ENCODE measurements around the gene TYR.
"Not testable (repeated sequence)": the region's sequence is repeated elsewhere in the genome, so short reads cannot be mapped to it uniquely, and the experiment has no call there.

Gene TYR

DNA sequence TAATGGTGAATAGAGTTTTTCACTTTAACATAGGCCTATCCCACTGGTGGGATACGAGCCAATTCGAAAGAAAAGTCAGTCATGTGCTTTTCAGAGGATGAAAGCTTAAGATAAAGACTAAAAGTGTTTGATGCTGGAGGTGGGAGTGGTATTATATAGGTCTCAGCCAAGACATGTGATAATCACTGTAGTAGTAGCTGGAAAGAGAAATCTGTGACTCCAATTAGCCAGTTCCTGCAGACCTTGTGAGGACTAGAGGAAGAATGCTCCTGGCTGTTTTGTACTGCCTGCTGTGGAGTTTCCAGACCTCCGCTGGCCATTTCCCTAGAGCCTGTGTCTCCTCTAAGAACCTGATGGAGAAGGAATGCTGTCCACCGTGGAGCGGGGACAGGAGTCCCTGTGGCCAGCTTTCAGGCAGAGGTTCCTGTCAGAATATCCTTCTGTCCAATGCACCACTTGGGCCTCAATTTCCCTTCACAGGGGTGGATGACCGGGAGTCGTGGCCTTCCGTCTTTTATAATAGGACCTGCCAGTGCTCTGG, at the start of gene TYR:
TSS of gene TYR (plus strand) at position 185 of the 541 bp plus-strand sequence. CDS start at position 264, 79 bp downstream.
- DNase-seq (ENCODE audit: low read depth, low spot score), result no peak

DNA sequence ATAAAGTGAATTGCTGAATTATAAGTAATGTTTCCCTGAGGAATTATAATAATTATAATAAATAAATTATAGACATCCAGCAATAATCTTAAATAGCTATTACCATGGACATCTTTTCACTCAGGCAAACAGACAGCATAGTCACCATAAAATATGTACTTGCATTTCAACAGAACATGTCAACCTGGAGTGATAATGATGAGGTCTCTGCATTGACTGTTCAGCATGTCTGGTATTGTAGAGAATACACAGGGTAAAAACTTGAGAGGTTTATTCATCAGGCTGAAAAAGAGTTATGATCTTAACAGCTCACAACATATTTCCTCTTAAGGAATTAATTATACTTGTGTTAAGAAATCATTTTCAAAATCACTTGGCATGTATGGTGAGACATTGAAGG, 41.1 kb upstream of the TYR start:
- no peak for DNase-seq (ENCODE audit: low read depth, low spot score)

DNA sequence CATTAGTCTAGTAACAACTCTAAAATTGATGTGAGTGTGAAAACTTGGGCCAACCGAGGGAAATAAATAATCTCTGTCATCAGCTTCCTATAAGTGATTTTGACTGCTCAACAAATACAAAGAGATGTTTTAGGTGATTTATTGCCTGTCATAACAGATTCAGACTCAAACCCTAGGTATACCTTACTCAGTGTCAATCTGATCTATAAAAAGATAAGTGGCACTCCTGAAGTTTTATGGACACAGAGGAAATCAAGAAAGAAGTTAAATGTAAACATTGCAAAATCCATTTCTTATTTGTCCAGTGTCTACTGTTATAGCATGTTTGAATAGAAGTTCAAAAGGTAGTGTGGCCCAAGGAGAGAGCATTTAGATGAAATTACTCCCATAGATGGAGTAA, 30.4 kb upstream of the TYR start:
- no peak for DNase-seq (ENCODE audit: low read depth, low spot score)

DNA sequence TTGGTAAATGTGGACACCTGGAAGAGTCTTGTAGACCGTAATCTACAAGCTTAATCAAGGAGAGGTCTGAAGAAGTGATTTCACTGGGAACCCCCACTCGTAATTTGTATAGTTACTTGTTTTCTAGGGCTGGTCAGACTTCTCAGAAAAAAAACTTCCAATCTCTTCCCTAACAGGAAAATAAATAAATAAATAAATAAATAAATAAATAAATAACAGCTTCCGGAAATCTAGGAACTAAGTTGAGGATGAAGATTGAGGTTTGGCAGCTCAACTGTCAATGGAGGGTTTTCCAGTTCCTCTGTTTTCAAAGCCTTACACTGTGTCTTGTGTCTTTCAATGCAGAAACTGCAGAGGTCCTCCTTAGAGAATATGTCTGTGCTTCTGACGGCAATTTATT, 17.7 kb upstream of the TYR start:
- DNase-seq (ENCODE audit: low read depth, low spot score), result no peak

DNA sequence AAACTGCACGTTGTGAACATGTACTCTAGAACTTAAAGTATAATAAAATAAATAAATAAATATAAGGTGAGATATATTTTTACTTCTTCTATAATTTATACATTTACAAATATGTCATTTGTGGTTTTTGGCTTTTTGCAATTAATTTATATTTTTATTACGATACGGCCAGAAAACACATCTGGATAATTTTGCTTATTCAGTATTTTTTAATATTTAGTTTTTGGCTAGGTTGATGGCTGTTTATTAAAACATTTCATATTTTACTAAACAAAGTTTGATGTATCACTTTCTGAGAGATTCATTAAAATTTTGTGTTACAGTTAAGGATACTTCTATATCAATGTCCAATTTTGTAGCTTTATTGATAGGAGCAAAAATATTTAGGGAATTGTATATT, 15.7 kb upstream of the TYR start:
- no peak for DNase-seq (ENCODE audit: low read depth, low spot score)

DNA sequence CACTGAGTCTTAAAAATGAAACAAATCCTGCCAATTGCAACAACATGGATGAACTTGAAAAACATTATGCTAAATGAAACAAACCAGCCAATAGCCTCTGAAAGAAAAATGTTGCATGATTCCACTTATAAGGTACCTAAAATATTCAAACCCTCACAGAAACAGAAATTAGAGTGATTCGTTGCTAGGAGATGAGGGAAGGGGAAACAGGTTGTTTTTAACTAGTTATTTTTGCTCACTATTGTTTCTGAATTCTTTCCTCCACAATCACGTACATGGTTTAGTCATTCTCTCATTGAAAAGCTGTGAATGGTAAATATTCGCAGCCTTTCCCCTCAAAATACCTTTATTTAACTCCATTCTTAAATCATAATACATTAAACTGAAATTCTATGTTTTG, 14.0 kb upstream of the TYR start:
- DNase-seq (ENCODE audit: low read depth, low spot score), result no peak

DNA sequence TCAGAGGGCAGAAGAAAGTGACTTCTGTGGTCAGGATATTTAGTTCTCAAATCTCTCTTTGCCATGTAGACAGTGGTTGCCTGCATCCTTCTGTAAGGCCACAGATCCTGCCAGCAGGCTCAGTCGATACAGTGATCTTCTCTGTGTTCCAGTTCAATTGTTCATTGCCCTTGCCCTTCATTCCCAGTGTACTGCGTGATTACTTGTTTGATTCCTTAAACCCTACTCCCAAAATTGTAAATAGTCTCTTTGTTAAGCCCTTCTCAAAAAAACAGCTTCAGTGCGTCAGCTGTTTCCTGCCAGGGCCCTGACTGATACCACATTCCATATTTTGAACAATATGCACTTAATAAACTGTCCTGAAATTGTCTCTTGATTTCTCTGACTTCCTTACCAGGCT, 9.3 kb upstream of the TYR start:
- no peak for DNase-seq (ENCODE audit: low read depth, low spot score)

DNA sequence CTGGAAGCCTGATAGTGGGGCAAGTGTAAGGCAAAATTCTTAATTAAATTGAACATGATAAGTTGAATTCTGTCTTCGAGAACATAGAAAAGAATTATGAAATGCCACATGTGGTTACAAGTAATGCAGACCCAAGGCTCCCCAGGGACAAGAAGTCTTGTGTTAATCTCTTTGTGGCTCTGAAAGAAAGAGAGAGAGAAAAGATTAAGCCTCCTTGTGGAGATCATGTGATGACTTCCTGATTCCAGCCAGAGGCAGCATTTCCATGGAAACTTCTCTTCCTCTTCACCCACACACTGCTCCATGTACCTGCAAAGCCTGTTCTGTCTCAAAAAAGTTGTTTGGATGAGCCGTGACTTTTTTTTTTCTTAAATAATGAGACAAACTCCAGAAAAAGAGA, 1.9 kb upstream of the TYR start:
- DNase-seq (ENCODE audit: low read depth, low spot score), result no peak

DNA sequence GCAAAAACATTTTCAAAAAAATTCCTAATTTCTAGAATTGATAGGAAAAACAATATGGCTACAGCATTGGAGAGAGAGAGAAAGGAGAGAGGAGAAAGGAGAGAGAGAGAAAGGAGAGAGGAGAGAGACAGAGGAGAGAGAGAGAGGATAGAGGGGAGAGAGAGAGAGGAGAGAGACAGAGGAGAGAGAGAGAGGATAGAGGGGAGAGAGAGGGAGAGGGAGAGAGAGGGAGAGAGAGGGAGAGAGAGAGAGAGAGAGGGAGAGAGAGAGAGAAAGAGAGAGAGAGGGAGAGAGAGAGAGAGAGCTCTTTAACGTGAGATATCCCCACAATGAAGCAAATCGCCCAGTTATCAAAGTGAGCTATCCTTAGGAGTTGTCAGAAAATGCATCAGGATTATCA, 737 bp upstream of the TYR start:
- no peak for DNase-seq (ENCODE audit: low read depth, low spot score)

DNA sequence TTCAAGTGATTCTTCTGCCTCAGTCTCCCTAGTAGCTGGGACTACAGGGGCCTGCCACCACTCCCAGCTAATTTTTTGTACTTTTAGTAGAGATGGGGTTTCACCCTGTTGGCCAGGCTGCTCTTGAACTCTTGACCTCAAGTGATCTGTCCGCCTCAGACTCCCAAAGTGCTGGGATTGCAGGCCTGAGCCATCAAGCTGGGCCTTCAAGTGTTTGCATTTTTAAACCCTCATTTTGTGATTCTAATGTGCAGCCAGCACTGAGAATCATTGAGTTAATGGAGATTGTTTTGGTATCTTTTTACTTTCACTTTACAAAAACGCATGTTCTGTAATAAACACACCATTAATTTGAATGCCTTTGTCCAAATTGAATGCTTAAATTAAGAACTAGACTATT, 3.4 kb downstream of the TYR start:
- no peak for DNase-seq (ENCODE audit: low read depth, low spot score)

DNA sequence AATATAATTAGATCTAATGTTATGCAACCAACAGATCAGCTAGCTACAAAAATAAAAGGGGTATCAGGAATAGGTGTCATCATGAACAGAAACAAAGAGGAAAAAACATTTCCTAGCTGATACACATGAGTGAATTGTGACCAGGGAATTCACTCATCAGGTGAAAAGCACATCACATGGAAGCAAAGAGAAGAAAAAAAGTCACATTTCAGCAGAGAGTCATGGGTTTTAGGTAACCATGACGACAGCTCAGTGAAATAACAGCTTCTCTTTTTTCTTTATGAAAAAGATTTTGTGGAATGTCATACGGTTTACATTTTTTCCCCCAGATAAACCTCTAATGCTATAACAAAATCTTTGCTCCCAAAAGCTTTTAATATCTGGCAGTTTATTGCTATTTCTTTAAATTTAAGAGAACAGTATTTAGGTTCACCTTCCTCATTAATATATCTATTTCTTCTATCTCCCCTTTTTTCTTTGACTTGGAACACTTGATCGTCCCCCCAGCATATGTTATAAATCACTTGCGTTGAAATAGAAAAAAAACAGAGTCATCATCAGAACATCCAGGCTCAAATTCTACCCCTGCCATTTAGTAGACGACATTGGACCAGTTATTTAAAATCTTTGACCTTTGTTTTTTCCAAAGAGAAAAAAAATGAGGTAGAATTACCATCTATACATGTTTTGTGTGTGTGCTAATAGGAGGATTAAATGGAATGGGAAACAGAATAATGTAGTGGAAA, 5.3 kb downstream of the TYR start:
- DNase-seq (ENCODE audit: low read depth, low spot score), result no peak

DNA sequence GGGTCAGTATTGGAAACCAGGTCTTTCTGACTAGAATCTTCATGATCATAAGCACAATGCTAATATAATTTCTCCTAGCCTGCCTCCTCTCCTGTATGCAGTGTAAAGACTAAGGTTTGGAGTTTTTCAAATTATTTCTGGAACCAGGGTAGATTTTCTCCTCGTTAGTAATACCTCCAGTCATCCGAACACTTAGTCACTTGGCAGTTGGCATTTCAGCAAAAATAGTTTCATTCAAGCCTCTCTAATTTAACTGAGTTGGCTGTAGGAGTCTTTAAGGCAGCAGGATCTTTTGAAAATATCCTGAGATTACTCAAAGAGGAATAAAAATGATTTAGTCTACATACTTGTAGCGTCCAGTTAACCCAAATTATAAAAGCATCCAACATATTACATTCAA, 6.3 kb downstream of the TYR start:
- no peak for DNase-seq (ENCODE audit: low read depth, low spot score)

DNA sequence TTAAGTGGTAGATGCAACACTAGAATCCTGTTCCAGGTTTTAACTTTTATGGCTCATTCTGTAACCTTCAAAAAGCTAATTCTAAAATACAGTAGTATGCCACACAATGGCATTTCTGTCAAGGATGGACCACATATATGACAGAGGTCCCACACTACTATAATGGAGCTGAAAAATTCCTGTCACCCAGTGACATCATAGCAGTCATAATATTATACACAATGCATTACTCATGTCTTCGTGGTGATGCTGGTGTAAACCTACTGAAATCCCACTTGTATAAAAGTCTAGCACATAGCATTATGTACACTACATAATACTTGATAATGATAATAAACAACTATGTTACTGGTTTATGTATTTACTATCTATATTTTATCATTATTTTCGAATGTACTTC, 12.1 kb downstream of the TYR start:
- no peak for DNase-seq (ENCODE audit: low read depth, low spot score)

DNA sequence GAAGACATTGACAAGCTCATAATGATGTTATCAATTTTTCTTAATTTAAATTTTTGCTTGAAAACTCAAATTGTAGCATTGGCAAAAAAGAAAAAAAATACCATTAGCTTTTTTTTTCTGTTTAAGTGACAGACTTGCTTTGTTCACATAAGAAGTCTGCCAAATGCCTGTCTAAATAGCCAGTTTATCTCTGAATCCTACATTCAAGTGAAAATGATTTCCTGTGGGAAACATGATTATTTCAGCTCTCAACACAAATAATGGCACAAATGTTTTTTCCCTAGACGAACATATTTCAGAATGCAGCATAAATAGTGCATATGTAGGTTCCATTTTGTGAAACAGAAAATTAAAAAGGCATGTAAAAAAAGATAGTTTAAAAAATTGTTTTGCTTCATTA, 23.5 kb downstream of the TYR start:
- DNase-seq (ENCODE audit: low read depth, low spot score), result no peak

DNA sequence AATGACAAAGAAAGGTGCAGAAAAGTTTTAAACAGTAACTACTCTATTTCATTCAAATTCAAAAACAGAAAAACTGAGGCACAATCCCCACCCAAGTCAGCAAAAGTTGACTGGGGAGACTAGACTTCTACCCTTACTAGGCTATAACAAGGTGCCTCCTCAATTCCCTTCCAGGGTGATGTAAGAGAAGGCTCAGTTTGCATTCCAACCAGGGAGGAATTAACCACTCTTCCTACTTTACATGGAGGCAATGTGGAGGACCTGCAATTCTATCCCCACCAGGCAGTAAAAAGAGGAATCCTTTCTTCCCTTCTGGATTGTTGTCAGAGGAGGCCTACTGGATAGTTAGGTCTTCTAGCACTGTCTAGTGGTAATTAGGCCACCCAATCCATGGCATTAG, 26.1 kb downstream of the TYR start:
- DNase-seq (ENCODE audit: low read depth, low spot score), result no peak

DNA sequence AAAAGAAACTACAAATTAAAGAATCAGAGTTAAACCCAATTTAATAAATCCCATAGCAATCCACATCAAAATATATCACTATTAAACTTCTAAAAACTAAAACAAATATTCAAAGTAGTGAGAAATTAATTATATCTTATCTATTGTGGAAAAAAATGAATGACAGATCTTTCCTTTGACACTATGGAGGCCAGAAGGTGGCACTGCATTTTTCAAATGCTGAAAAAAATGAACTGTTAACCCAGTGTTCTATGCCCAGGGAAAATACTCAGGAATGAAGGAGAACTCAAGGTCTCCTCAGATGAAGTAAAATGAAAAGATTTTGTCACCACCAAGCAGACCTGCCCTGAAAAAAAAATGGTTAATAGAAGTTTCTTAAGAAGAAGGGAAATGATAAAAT, 27.7 kb downstream of the TYR start:
- DNase-seq (ENCODE audit: low read depth, low spot score), result no peak

DNA sequence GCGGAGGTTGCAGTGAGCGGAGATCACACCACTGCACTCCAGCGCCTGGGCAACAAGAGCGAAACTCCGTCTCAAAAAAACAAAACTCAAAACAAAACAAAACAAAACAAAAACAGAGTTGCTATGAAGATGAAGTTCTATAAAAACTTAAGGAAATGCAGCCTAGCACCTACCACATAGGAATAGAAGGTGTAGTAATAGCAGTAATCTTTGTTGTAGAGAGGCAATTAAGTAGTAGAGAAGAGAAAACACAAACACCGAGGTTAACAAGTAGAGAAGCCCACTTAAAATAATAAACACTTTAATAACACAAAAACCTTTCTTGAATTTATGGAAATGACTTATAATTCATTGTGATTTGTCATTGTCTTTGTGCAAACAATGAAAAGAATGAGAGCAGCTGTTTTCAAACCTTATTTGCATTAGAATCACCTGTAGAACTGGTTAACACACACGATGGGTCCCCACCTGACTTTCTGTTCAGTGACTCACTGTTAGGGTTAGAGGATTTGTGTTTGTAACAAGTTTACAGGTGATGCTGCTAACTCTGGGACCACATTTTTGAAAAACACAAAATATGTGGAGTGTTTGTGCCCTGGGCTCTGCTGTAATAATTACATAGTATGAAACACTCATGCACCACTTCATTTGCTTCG, 43.1 kb downstream of the TYR start:
- DNase-seq (ENCODE audit: low read depth, low spot score), result no peak

DNA sequence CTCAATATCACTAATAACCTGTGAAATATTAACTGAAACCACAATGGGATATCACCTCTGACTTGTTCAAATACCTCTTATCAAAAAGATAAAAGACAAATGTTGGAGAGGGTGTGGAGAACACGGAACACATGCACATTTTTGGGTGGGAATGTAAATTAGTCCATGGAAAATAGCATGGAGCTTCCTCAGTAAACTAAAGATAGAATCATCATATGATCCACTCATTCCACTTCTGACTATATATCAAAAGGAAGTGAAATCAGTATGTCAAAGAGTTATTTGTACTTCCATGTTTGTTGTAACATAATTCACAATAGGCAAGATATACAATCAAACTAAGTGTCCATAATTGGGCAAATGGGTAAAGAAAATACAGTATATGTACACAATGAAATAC, 57.4 kb downstream of the TYR start:
- DNase-seq (ENCODE audit: low read depth, low spot score), result no peak

DNA sequence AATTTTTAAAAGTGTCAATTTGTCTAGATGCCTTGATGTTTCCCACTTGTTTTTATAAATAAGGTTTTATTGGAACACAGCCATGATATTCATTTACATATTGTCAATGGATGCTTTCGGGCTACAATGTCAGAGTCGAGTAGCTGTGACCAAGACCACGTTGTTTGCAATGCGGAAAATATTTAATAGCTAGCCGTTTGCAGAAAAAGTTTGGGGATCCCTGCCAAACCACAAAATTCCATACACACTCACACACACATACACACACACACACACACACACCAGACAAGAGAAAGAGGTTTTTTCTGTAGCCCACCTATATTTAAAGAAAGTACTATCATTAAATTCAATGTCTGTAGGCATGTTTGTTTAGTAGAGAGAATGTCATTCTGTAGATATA, 58.3 kb downstream of the TYR start:
- DNase-seq (ENCODE audit: low read depth, low spot score), result no peak

DNA sequence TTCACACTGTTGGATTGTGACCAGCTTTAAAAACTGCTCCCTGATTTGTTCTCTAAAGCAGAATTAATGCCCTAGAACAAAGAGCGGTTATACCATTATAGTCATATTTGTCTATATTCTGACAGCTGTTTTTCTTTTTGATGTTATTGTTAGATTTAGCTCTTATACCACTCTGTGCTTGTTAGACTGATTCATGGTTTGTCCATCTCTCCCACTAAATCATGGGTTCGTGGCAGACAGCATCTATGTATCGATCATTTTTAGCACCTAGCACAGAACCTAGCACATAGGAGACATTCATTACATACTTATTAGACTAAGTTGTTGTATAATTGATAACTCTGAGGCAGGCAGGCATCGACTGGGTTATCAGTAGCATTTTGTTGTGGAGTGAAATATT, 69.3 kb downstream of the TYR start:
- DNase-seq (ENCODE audit: low read depth, low spot score), result not testable (repeated sequence)

DNA sequence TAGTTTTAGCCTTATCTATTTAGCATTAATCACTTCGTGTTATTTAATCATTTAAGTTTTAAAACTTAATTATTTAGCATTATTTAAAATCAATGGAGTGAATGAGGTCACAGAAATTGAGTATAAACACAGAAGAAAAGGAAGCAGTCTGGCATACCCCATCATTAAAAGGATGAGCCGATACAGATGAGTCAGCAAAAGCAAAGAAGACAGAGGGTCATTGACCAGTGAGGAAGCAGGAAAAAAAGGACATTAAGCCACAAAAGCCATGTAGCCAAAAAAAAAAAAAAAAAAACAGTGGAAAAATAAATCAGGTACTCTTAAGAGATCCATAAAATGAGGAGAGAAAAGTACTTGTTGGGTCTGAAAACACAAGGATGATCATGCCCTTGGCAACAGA, 71.5 kb downstream of the TYR start:
- no peak for DNase-seq (ENCODE audit: low read depth, low spot score)

DNA sequence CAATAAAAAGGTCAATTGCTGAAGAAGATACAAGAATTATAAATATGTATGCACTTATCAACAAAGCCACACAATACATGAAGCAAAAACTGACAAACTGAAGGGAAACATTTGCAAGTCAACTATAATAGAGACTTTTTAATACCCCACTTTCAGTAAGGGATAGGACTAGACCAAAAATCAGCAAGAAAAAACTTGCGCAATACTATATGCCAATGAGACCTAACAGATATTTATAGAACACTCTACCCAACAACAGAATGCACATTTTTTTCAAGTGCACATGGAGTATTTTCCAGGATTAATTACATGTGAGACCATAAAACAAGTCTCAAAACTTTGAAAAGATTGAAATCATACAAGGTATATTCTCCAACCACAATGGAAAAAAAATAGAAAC, 83.8 kb downstream of the TYR start:
- not testable (repeated sequence) for DNase-seq (ENCODE audit: low read depth, low spot score)

DNA sequence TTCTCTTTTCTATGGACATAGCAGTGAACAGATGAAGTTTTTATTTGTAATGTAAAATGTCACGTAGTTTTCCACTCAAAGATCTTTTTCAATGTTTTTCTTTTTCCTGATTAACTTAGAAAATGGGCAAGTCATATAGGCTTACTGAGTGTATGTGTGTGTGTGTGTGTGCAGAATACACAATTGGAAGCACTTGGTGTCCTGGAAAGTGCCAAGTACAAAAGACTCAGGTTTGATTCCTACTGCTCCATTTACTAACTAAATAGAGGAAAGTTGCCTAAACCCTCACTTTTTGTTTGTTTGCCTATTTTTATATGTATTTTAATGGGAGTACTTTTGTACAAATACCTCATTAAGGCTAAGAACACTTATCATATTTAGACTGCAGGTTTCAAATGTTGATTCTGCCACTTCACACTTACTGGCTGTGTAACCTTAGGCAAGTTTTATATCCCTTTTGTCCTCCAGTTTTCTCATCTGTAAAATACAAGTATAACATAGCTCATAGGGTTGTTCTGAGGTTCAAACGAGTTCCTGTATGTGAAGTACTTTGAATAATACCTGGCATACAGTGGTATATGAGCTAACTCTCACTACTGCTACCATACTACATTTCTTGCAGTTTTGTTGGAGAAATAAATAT, 90.1 kb downstream of the TYR start:
- no peak for DNase-seq (ENCODE audit: low read depth, low spot score)

Data from iPS DF 19.7 (cell line).